Activated CD4-positive, alpha-beta memory T cell treated with anti-CD3 and anti-CD28 coated beads, Interleukin-2, amount 10 ng/mL, durations not matched to agents 7 days and 5 days (primary cell): ENCODE measurements around the gene NAP1L4. TPM values are rescaled to one million over a fixed set of nuclear protein-coding genes. Genes with fewer than 3 reads are reported as not detected.
A peak's percentile ranks its signal among the peaks of the same experiment; 100 is the strongest.

ENCODE experiments used
- CTCF ChIA-PET: fragments of 350-600 bp; sonication (Branson Sonifier 250); formaldehyde crosslinking; loops from one replicate; lab custom pipeline; 2021; ENCODE audit warnings: antibody characterized with exemption, inconsistent platforms; lab: Charles Lee
- POLR2A ChIA-PET: fragments of 350-600 bp; sonication (Branson Sonifier 250); formaldehyde crosslinking; loops from one replicate; lab custom pipeline; 2021; ENCODE audit warnings: antibody characterized with exemption; lab: Charles Lee
- DNase-seq: peaks from one replicate; pipeline ENCODE4 v3.0.0-alpha.2; 2020
- H3K27ac Mint-ChIP-seq: one replicate; pipeline ENCODE4 v1.8.0; 2021; ENCODE audit warnings: mild to moderate bottlenecking, mixed read lengths
- H3K27me3 Mint-ChIP-seq: one replicate; pipeline ENCODE4 v1.8.0; 2021; ENCODE audit warnings: mixed read lengths
- H3K36me3 Mint-ChIP-seq: one replicate; pipeline ENCODE4 v1.8.0; 2021; ENCODE audit warnings: low read depth, mixed read lengths
- H3K4me1 Mint-ChIP-seq: one replicate; pipeline ENCODE4 v1.8.0; 2021; ENCODE audit warnings: mixed read lengths
- H3K4me3 Mint-ChIP-seq: one replicate; pipeline ENCODE4 v1.8.0; 2021; ENCODE audit warnings: mild to moderate bottlenecking, mixed read lengths
- H3K9me3 Mint-ChIP-seq: one replicate; pipeline ENCODE4 v1.8.0; 2021; ENCODE audit warnings: mixed read lengths
- total RNA-seq, 2 experiments: library from RNA; stranded (reverse); gene quantifications; one replicate each; pipeline ENCODE4 v1.2.3, GENCODE V29; 2021

Gene NAP1L4
- total RNA-seq, 2 experiments from 2014 or later: 299 to 314 TPM

GRCh38 chr11:2951231-2952110, 40.7 kb downstream of the NAP1L4 start:
- H3K27me3 Mint-ChIP-seq: no peaks in the 10 kb centered on the region
- DNase-seq: no peak
- H3K36me3 Mint-ChIP-seq: peaks cover 95% of the 10 kb centered on the region
- ChIA-PET POLR2A (interaction anchor here (0.9 to 3.7 kb wide), 6 partner anchors 10 to 71 kb away, joined by 3 to 17 read pairs (median 4); no protein-coding TSS in a partner anchor), CTCF (interaction anchor here (1.5 kb wide), 1 partner anchor 59 kb away, joined by 4 read pairs; no protein-coding TSS in a partner anchor)
- peaks cover 70% of the 10 kb centered on the region for H3K4me1 Mint-ChIP-seq
- no peaks in the 10 kb centered on the region for H3K9me3 Mint-ChIP-seq
- peak overlapping the region; percentile 72 for H3K27ac Mint-ChIP-seq
- H3K4me3 Mint-ChIP-seq: no peak overlapping the region

GRCh38 chr11:2950825-2951224, 41.3 kb downstream of the NAP1L4 start:
- Mint-ChIP-seq H3K4me1 (peaks cover 75% of the 10 kb centered on the region), H3K9me3 (no peaks in the 10 kb centered on the region), H3K36me3 (peaks cover 95% of the 10 kb centered on the region), H3K4me3 (no peak overlapping the region), H3K27me3 (no peaks in the 10 kb centered on the region), H3K27ac (peak overlapping the region; percentile 72)
- DNase-seq: no peak
- CTCF ChIA-PET: interaction anchor here (1.5 kb wide), 1 partner anchor 58 kb away, joined by 4 read pairs; no protein-coding TSS in a partner anchor
- POLR2A ChIA-PET: interaction anchor here (0.9 to 1.1 kb wide), 3 partner anchors 10 to 40 kb away, joined by 3 to 5 read pairs (median 3); no protein-coding TSS in a partner anchor

- CTCF ChIA-PET: interaction anchor here (1.5 kb wide), 1 partner anchor 57 kb away, joined by 4 read pairs; no protein-coding TSS in a partner anchor
- H3K9me3 Mint-ChIP-seq: no peaks in the 10 kb centered on the region
- no peaks in the 10 kb centered on the region for H3K27me3 Mint-ChIP-seq
- no peak overlapping the region for H3K4me3 Mint-ChIP-seq
- POLR2A ChIA-PET: interaction anchor here (1.1 kb wide), 1 partner anchor 39 kb away, joined by 5 read pairs; no protein-coding TSS in a partner anchor
- peak overlapping the region; percentile 78 for H3K27ac Mint-ChIP-seq
- no peak for DNase-seq
- peaks cover 79% of the 10 kb centered on the region for H3K4me1 Mint-ChIP-seq
- peaks cover 97% of the 10 kb centered on the region for H3K36me3 Mint-ChIP-seq
These were observed 42.2 kb downstream of the NAP1L4 start for GRCh38 chr11:2949920-2950319.

GRCh38 chr11:2947744-2948143, 44.4 kb downstream of the NAP1L4 start:
- Mint-ChIP-seq H3K4me1 (peaks cover 77% of the 10 kb centered on the region), H3K9me3 (no peaks in the 10 kb centered on the region), H3K27ac (no peak overlapping the region), H3K4me3 (no peak overlapping the region), H3K36me3 (peaks cover 86% of the 10 kb centered on the region), H3K27me3 (no peaks in the 10 kb centered on the region)
- CTCF ChIA-PET: no interaction called here
- no peak for DNase-seq
- POLR2A ChIA-PET: no interaction called here

GRCh38 chr11:2945757-2946287, 46.3 kb downstream of the NAP1L4 start:
- Mint-ChIP-seq H3K4me3 (no peak overlapping the region), H3K27me3 (no peaks in the 10 kb centered on the region), H3K9me3 (no peaks in the 10 kb centered on the region), H3K27ac (peak overlapping the region; percentile 56), H3K4me1 (peaks cover 60% of the 10 kb centered on the region), H3K36me3 (peaks cover 68% of the 10 kb centered on the region)
- CTCF ChIA-PET: interaction anchor here (1.1 to 1.8 kb wide), 7 partner anchors 12 to 145 kb away, joined by 3 to 6 read pairs (median 4); no protein-coding TSS in a partner anchor
- POLR2A ChIA-PET: interaction anchor here (0.6 to 1.4 kb wide), 10 partner anchors 9 to 92 kb away, joined by 3 to 7 read pairs (median 4); no protein-coding TSS in a partner anchor
- no peak for DNase-seq

GRCh38 chr11:2945031-2945756, 46.9 kb downstream of the NAP1L4 start:
- Mint-ChIP-seq H3K27ac (peak overlapping the region; percentile 56), H3K4me1 (peaks cover 63% of the 10 kb centered on the region), H3K9me3 (no peaks in the 10 kb centered on the region), H3K4me3 (no peak overlapping the region), H3K27me3 (no peaks in the 10 kb centered on the region), H3K36me3 (peaks cover 62% of the 10 kb centered on the region)
- peak; percentile 62 for DNase-seq
- ChIA-PET POLR2A (interaction anchor here (0.6 to 1.4 kb wide), 9 partner anchors 9 to 93 kb away, joined by 3 to 7 read pairs (median 4); no protein-coding TSS in a partner anchor), CTCF (interaction anchor here (1.1 to 1.8 kb wide), 7 partner anchors 12 to 146 kb away, joined by 3 to 6 read pairs (median 4); no protein-coding TSS in a partner anchor)

GRCh38 chr11:2944530-2944929, 47.6 kb downstream of the NAP1L4 start:
- Mint-ChIP-seq H3K27ac (peak overlapping the region; percentile 35), H3K36me3 (peaks cover 59% of the 10 kb centered on the region), H3K27me3 (no peaks in the 10 kb centered on the region), H3K4me1 (peaks cover 61% of the 10 kb centered on the region), H3K9me3 (peaks cover 4% of the 10 kb centered on the region), H3K4me3 (no peak overlapping the region)
- no peak for DNase-seq
- ChIA-PET POLR2A (interaction anchor here (1.0 to 4.3 kb wide), 3 partner anchors 10 to 42 kb away, joined by 3 to 12 read pairs (median 4); a partner anchor contains a TSS), CTCF (interaction anchor here (0.7 kb wide), 1 partner anchor 45 kb away, joined by 3 read pairs; no protein-coding TSS in a partner anchor)

GRCh38 chr11:2943711-2944118, 48.4 kb downstream of the NAP1L4 start:
- Mint-ChIP-seq H3K36me3 (peaks cover 58% of the 10 kb centered on the region), H3K27ac (no peak overlapping the region)
- POLR2A ChIA-PET: interaction anchor here (1.0 to 4.3 kb wide), 7 partner anchors 9 to 146 kb away, joined by 3 to 12 read pairs (median 4); a partner anchor contains a TSS

GRCh38 chr11:2942872-2943710, 49.0 kb downstream of the NAP1L4 start:
- Mint-ChIP-seq H3K9me3 (peaks cover 16% of the 10 kb centered on the region), H3K27me3 (no peaks in the 10 kb centered on the region), H3K36me3 (peaks cover 58% of the 10 kb centered on the region), H3K4me1 (peaks cover 52% of the 10 kb centered on the region), H3K4me3 (no peak overlapping the region), H3K27ac (no peak overlapping the region)
- DNase-seq: no peak
- ChIA-PET POLR2A (interaction anchor here (0.9 to 4.3 kb wide), 9 partner anchors 9 to 147 kb away, joined by 3 to 17 read pairs (median 4); a partner anchor contains a TSS), CTCF (no interaction called here)

More at GRCh38 chr11:2943711-2944118, 48.4 kb downstream of the NAP1L4 start:
- Mint-ChIP-seq H3K4me3 (no peak overlapping the region), H3K27me3 (no peaks in the 10 kb centered on the region), H3K4me1 (peaks cover 55% of the 10 kb centered on the region), H3K9me3 (peaks cover 9% of the 10 kb centered on the region)
- no peak for DNase-seq
- CTCF ChIA-PET: interaction anchor here (0.7 kb wide), 1 partner anchor 46 kb away, joined by 3 read pairs; no protein-coding TSS in a partner anchor

GRCh38 chr11:2942447-2942846, 49.7 kb downstream of the NAP1L4 start:
- Mint-ChIP-seq H3K4me3 (no peak overlapping the region), H3K9me3 (peaks cover 22% of the 10 kb centered on the region), H3K36me3 (peaks cover 58% of the 10 kb centered on the region), H3K27ac (no peak overlapping the region), H3K27me3 (no peaks in the 10 kb centered on the region), H3K4me1 (peaks cover 47% of the 10 kb centered on the region)
- POLR2A ChIA-PET: interaction anchor here (0.9 to 4.3 kb wide), 6 partner anchors 8 to 114 kb away, joined by 3 to 17 read pairs (median 4); a partner anchor contains a TSS
- DNase-seq: no peak
- CTCF ChIA-PET: interaction anchor here (1.1 kb wide), 1 partner anchor 50 kb away, joined by 5 read pairs; no protein-coding TSS in a partner anchor
